NCI-H2196 treated with DMSO at 0.1 percent for 48 hours (cell line): ENCODE measurements around the gene CLNK.
A peak's percentile ranks its signal among the peaks of the same experiment; 100 is the strongest.
"Not testable (repeated sequence)": the region's sequence is repeated elsewhere in the genome, so short reads cannot be mapped to it uniquely, and the experiment has no call there.

ENCODE experiments used
- DNase-seq: peaks from one replicate; lab custom pipeline; 2025; ENCODE audit not compliant: unreplicated experiment; lab: John Stamatoyannopoulos, UW

Gene CLNK

DNA sequence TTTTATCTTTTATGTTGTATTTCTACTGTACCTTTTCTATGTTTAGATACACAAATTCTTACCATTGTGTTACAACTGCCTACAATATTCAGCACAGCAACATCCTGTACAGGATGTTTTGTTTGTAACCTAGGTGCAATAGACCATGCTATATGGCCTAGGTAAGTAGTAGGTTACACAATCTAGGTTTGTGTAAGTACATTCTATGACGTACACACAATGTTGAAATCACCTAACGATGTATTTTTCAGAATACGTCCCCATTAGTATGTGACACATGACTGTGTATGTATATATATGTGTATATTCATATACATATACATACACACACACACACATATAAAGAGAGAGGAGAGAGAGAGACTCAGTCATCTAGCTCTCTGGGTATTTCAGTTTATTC is 103.5 kb downstream of the CLNK start:
- no peak for DNase-seq

- DNase-seq: no peak
Observed at GRCh38 chr4:10579648-10580047, 104.9 kb downstream of the CLNK start.

- no peak for DNase-seq
Observed at GRCh38 chr4:10577508-10578426, 106.8 kb downstream of the CLNK start.

GRCh38 chr4:10577018-10577417 is 107.5 kb downstream of the CLNK start:
- no peak for DNase-seq

- no peak for DNase-seq
Observed at GRCh38 chr4:10576236-10576635, 108.3 kb downstream of the CLNK start.

DNA sequence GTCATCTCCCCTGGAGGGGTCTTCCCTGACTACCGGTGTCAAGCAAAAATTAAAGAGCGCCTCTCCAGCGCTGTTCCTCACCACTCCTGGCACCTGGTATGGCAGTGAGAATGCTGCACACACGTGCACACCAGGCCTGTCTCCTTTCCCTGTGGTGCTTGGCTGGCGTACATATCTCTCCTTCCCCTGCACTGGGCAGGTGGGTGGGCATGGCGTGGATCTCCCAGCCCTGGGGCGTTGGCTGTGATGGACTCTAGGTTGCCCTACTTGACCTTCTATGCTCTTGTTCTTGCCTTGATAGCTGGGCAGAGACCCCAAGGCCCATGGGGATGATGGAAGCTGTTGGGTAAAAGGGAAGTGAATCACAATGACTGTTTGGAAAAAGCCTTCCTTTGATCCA is 109.2 kb downstream of the CLNK start:
- no peak for DNase-seq

DNA sequence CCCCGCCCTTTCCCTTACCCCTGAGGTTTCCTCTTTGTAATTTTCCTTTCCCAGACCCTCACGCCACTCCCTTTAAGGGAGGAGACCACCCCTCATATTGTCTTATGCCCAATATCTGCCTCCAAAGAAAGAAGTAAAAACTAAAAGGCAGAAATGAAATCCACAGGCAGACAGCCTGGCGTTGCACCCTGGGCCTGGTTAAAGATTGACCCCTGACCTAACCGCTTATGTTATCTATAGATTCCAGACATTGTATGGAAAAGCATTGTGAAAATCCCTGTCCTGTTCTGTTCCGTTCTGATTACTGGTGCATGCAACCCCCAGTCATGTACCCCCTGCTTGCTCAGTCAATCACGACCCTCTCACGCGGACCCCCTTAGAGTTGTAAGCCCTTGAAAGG is 110.0 kb downstream of the CLNK start:
- DNase-seq: not testable (repeated sequence)

DNA sequence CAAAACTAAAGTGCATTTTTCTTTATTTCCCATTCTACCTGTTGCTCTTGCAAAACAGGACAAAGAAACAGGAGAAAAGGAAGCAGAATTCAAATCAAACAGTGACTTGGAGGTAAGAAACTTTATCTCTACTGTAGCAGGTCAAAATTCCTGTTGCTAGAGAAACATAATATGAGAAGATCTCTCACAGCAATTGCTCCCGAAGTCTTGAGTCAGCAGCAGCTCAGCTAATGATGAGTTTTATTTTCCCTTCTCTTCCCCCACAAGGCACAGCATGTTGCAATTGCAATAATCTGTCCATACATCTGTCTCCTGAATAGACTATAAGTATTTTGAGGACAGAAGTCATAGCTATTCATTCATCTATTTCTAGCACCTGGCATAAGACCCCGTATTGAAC is 112.7 kb downstream of the CLNK start:
- DNase-seq: no peak

- no peak for DNase-seq
Observed at GRCh38 chr4:10569491-10569890, 115.1 kb downstream of the CLNK start.

- no peak for DNase-seq
Observed at GRCh38 chr4:10567766-10568165, 116.8 kb downstream of the CLNK start.

- DNase-seq: no peak
Observed at GRCh38 chr4:10565166-10565780, 119.3 kb downstream of the CLNK start.

- DNase-seq: peak; percentile 74
Observed at GRCh38 chr4:10554694-10555093, 129.9 kb downstream of the CLNK start.

DNA sequence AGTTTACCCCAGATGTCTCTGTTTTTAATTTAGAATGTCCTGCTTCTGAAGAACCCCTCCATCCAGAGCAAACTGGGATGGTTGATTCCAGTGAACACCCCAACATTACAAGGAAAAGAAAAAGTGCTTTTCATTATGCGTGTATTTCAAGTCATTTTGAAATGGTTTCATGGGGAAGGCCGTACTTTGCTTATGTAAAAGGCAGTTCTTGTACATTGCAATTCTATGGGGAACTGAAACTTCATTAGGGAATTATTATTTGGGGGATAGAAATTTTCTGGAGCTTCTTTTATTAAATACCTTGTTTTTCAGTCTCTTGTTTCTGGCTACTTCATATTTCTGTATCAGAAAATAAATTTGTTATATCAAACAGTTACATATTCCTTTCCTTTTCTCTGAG is 130.4 kb downstream of the CLNK start:
- DNase-seq: no peak

DNA sequence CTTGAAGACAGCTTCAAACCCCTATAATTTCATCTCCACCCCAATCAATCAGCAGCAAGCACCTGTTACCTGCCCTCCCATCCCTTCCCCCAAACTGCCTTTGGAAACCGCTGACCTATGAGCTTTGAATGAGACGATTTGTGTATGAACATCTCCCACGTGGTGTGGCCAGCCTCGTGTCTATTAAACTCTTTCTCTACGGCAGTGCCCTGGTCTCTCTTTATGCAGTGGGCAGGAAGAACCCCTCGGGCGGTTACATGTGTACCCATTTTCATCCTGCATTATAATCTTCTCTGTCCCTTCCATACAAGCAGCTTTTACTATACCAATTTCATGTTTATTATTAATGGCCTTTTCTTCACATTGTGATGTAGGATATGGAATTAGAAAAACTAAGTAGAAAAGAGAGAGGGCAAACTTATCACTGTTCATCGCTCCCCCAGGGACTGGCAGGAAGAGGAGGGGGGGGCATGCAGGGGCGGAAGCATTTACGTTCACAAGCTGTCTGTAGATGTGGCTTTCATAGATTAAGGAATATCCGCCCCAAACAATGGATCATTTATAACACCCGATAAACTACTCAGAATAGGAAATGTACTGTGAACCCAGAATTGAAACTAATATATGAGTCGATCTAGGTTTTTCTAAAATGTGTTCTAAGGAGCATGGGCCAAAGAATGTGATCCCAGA is 131.8 kb downstream of the CLNK start:
- DNase-seq: no peak

DNA sequence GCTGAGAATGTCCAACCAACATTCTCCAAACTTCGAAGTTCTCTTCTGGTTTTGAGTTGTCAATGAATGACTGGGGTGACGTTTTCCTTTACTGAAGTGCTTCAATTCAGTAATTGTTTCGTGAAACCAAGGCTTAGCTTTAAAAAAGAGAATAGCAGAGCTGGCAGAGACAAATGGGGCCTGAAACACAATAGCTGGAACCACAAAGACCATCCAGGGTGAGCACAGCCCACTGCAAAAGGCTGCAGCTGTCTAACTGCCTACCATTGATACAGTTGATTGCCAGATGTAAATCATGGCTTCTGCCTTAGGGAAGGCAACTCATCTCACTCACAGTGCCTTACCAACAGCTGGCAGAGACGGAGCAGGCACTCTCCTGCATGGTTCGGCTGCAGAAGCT is 148.7 kb downstream of the CLNK start:
- DNase-seq: no peak

- DNase-seq: no peak
Observed at GRCh38 chr4:10534820-10535219, 149.7 kb downstream of the CLNK start.

- DNase-seq: no peak
Observed at GRCh38 chr4:10532155-10532554, 152.4 kb downstream of the CLNK start.

DNA sequence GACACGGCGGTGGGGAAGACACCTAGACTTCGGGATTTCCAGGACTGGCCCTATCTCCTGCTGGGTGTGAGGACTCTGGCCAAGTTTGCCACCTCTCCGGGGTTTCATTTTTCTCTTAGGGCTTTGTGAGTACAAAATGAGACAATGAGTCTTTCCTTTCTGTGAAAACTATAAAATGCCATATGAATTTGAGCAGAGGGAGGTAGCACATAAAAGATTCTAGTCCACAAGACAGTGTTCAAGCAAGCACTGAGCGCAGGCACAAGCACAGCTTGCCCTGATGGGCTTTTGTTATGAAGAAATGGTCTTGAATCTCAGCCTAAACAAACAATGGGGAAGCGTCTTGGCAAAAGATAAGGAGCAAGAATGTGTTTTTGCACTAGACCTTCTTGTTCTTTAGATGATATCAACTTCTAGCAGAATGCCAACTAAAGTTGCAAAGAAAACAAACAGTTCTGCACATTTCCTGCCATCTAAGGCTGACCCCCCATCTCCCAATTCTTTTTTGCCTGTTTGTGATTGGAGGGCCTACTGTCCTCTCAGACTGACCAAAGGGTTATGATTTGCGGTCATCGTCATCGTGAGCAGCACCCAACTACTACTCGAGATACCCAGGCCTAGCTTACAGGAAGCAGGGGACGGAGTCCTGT is 154.3 kb downstream of the CLNK start:
- DNase-seq: no peak

GRCh38 chr4:10529291-10530136 is 155.1 kb downstream of the CLNK start:
- no peak for DNase-seq

GRCh38 chr4:10527438-10527837 is 157.1 kb downstream of the CLNK start:
- DNase-seq: no peak
